ENCODE measurements around the gene CCDC69. TPM values are rescaled to one million over a fixed set of nuclear protein-coding genes. Genes with fewer than 3 reads are reported as not detected.

CCDC69 gene
- total and polyA plus RNA-seq, 10 of the 15 experiments (the other 5 are each of a cell fraction or from before 2014, with no cell fraction given): 13.5 to 106 (median 70.1) TPM

- no peak for TF ChIP-seq ZBTB33 (IDR thresholded peaks at IDR 0.05)
- peak; percentile 92 for TF ChIP-seq IKZF1 (conservative IDR thresholded peaks at IDR 0.05)
- no peak for TF ChIP-seq HDAC6 (IDR thresholded peaks at IDR 0.05; ENCODE audit: unreplicated experiment)
- no peak for TF ChIP-seq SUZ12 (IDR thresholded peaks at IDR 0.05; ENCODE audit: unreplicated experiment)
- peak; percentile 83 for TF ChIP-seq CREM (IDR thresholded peaks at IDR 0.05; ENCODE audit: low read depth)
- peak; percentile 58; the same call in 1 of the 2 replicates for TF ChIP-seq GATAD2B (conservative IDR thresholded peaks at IDR 0.05; ENCODE audit: low read depth)
- no peak for TF ChIP-seq SMAD5 (IDR thresholded peaks at IDR 0.05; ENCODE audit: low read depth)
- TF ChIP-seq E4F1 (IDR thresholded peaks at IDR 0.05; ENCODE audit: borderline replicate concordance, partially characterized antibody): no peak
- TF ChIP-seq SUPT20H (IDR thresholded peaks at IDR 0.05; ENCODE audit: borderline replicate concordance, control insufficient read depth, low read depth, low read length): no peak
- TF ChIP-seq LARP7 (IDR thresholded peaks at IDR 0.05): no peak
- no peak for TF ChIP-seq NR2F1 (conservative IDR thresholded peaks at IDR 0.05)
- no peak for TF ChIP-seq ZNF384 (IDR thresholded peaks at IDR 0.05; ENCODE audit: borderline replicate concordance, low read depth, low read length)
- peak; percentile 82 for TF ChIP-seq BCL11A (IDR thresholded peaks at IDR 0.05; ENCODE audit: low read depth, low read length)
- TF ChIP-seq TCF7 (IDR thresholded peaks at IDR 0.05; ENCODE audit: borderline replicate concordance): no peak
- no peak for TF ChIP-seq MAX (IDR thresholded peaks at IDR 0.05; ENCODE audit: low read depth, low read length)
- peak; percentile 45 for TF ChIP-seq CUX1 (IDR thresholded peaks at IDR 0.05; ENCODE audit: insufficient replicate concordance, low read depth, low read length)
- TF ChIP-seq GABPA (IDR thresholded peaks at IDR 0.05; ENCODE audit: low read depth): no peak
- TF ChIP-seq TBL1XR1 (IDR thresholded peaks at IDR 0.05; ENCODE audit: low read depth, low read length): peak; percentile 72; the same call in 1 of the 2 replicates
- 0 out of 2 replicates have a peak, but pooled peaks have one; percentile 26 for TF ChIP-seq CHD2 (IDR thresholded peaks at IDR 0.05; ENCODE audit: borderline replicate concordance, low read depth, low read length)
- 0 out of 2 replicates have a peak, but pooled peaks have one; percentile 58 for TF ChIP-seq PAX5 (IDR thresholded peaks at IDR 0.05; ENCODE audit: borderline replicate concordance, low read depth, low read length)
- no peak for TF ChIP-seq ZNF274 (IDR thresholded peaks at IDR 0.05; ENCODE audit: insufficient read depth, insufficient read length)
- no peak for TF ChIP-seq BMI1 (IDR thresholded peaks at IDR 0.05; ENCODE audit: borderline replicate concordance)
Measured at GRCh38 chr5:151151793-151152192, 72.1 kb downstream of the CCDC69 start (continued).

Data from GM12878 (cell line).